HEK293 (cell line): ENCODE data around the gene PACRG.

Experiments used
- CTCF ChIA-PET: fragments of 350-600 bp; formaldehyde crosslinking; extraction: SDS; loops from one replicate; lab custom pipeline; 2021; ENCODE audit warnings: antibody characterized with exemption; lab: Yijun Ruan, JAX
- POLR2A ChIA-PET: fragments of 300-600 bp; formaldehyde crosslinking; extraction: SDS; loops from one replicate; lab custom pipeline; 2020; ENCODE audit warnings: antibody characterized with exemption, inconsistent platforms; lab: Yijun Ruan, JAX
- H3K27ac ChIP-seq: fragments of 200-500 bp; sonication (Bioruptor generic); 2 replicates; pipeline ENCODE4 v1.5.1; 2014; ENCODE audit warnings: low read depth, low read length, control low read depth, inconsistent platforms; ENCODE audit errors: extremely low read depth
- H3K36me3 ChIP-seq, 2 experiments: fragments of 200-500 bp in 1 of 2; sonication (Bioruptor generic) in 1 of 2; 1 replicate in 1 of 2; 2 replicates in 1 of 2; pipeline ENCODE4 v1.5.1; 2014 to 2017; ENCODE audit warnings: inconsistent platforms in 2 of 2, low read length in 2 of 2; ENCODE audit not compliant: control insufficient read depth in 2 of 2, insufficient read depth in 1 of 2
- H3K4me1 ChIP-seq: fragments of 200-500 bp; sonication (Bioruptor generic); 2 replicates; pipeline ENCODE4 v1.5.1; 2014; ENCODE audit warnings: mild to moderate bottlenecking, low read length, inconsistent platforms; ENCODE audit not compliant: control insufficient read depth, insufficient read depth
- H3K4me3 ChIP-seq: 2 replicates; pipeline ENCODE4 v1.5.1; 2011; ENCODE audit warnings: low read depth, mild to moderate bottlenecking, control low read depth, low read length, moderate library complexity
- H3K9me3 ChIP-seq: fragments of 200-500 bp; sonication (Bioruptor generic); 2 replicates; pipeline ENCODE4 v1.5.1; 2014; ENCODE audit warnings: low read depth, low read length, inconsistent platforms; ENCODE audit not compliant: control insufficient read depth, insufficient read depth
- HOXD13 ChIP-seq: sonication (generic); formaldehyde crosslinking; IDR thresholded peaks from 2 replicates; pipeline ENCODE4 v1.8.0; 2022; ENCODE audit warnings: missing genetic modification reagents, borderline replicate concordance
- KLF10 ChIP-seq: fragments of 450-650 bp; IDR thresholded peaks from 2 replicates; pipeline ENCODE4 v1.5.1; 2018; ENCODE audit warnings: missing biosample characterization, mild to moderate bottlenecking, missing genetic modification characterization
- YY1 ChIP-seq: fragments of 450-650 bp; formaldehyde crosslinking; IDR thresholded peaks from 2 replicates; pipeline ENCODE4 v1.5.1; 2018; ENCODE audit warnings: missing biosample characterization, missing genetic modification characterization
- YY2 ChIP-seq: fragments of 450-650 bp; formaldehyde crosslinking; IDR thresholded peaks from 2 replicates; pipeline ENCODE4 v1.5.1; 2016; ENCODE audit warnings: missing biosample characterization, missing genetic modification characterization
- ZEB2 ChIP-seq: fragments of 450-650 bp; formaldehyde crosslinking; IDR thresholded peaks from 2 replicates; pipeline ENCODE4 v1.5.1; 2016; ENCODE audit warnings: missing biosample characterization, missing genetic modification characterization
- ZFP3 ChIP-seq: fragments of 450-650 bp; formaldehyde crosslinking; IDR thresholded peaks from 2 replicates; pipeline ENCODE4 v1.5.1; 2016; ENCODE audit warnings: low read depth, missing biosample characterization, missing genetic modification characterization
- ZNF416 ChIP-seq: fragments of 450-650 bp; formaldehyde crosslinking; IDR thresholded peaks from 2 replicates; pipeline ENCODE4 v1.5.1; 2016; ENCODE audit warnings: missing biosample characterization, missing genetic modification characterization
- ZNF521 ChIP-seq: fragments of 450-650 bp; formaldehyde crosslinking; IDR thresholded peaks from 2 replicates; pipeline ENCODE4 v1.5.1; 2017; ENCODE audit warnings: missing biosample characterization, mild to moderate bottlenecking, missing genetic modification characterization
- ZNF555 ChIP-seq: fragments of 450-650 bp; formaldehyde crosslinking; conservative IDR thresholded peaks from 2 replicates; pipeline ENCODE4 v1.5.1; 2017; ENCODE audit warnings: missing biosample characterization, mild to moderate bottlenecking, missing genetic modification characterization, inconsistent platforms
- ZNF76 ChIP-seq: fragments of 450-650 bp; formaldehyde crosslinking; IDR thresholded peaks from 2 replicates; pipeline ENCODE4; 2016; ENCODE audit warnings: low read depth, missing biosample characterization, missing genetic modification characterization, borderline replicate concordance
- TF ChIP-seq, protein P1 (sequence below): fragments of 450-650 bp; formaldehyde crosslinking; IDR thresholded peaks from 2 replicates; pipeline ENCODE4 v1.5.1; 2016; ENCODE audit warnings: missing biosample characterization, missing genetic modification characterization, low read depth
- TF ChIP-seq, protein P2 (sequence below): fragments of 450-650 bp; formaldehyde crosslinking; IDR thresholded peaks from 2 replicates; pipeline ENCODE4 v1.5.1; 2016; ENCODE audit warnings: missing biosample characterization, missing genetic modification characterization
- TF ChIP-seq, protein P3 (sequence below): fragments of 450-650 bp; formaldehyde crosslinking; IDR thresholded peaks from 2 replicates; pipeline ENCODE4 v1.5.1; 2017; ENCODE audit warnings: missing biosample characterization, missing genetic modification characterization
- TF ChIP-seq, protein P4 (sequence below): fragments of 450-650 bp; formaldehyde crosslinking; IDR thresholded peaks from 2 replicates; pipeline ENCODE4 v1.5.1; 2017; ENCODE audit warnings: missing biosample characterization, missing genetic modification characterization

The PACRG gene

DNA sequence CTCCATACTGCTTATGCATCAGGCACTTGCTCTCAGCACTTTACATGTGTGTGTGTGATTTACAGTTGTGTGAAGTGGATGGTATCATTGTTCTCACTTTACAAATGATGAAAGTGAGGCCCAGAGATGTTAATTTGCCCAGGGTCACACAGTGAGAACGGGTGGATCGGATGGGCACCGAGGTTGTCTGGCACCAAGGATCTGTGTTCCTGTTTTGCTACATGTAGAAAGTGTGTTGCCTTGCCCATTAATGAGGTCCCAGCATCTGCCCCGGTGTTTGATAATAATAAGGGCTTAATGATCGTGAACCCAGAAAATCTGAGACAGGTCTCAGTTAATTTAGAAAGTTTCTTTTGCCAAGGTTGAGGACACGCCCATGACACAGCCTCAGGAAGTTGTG lies 470.6 kb downstream of the PACRG start:
- no peak overlapping the region for H3K27ac ChIP-seq
- no peaks in the 10 kb centered on the region for H3K9me3 ChIP-seq
- TF ChIP-seq, protein P1, sequence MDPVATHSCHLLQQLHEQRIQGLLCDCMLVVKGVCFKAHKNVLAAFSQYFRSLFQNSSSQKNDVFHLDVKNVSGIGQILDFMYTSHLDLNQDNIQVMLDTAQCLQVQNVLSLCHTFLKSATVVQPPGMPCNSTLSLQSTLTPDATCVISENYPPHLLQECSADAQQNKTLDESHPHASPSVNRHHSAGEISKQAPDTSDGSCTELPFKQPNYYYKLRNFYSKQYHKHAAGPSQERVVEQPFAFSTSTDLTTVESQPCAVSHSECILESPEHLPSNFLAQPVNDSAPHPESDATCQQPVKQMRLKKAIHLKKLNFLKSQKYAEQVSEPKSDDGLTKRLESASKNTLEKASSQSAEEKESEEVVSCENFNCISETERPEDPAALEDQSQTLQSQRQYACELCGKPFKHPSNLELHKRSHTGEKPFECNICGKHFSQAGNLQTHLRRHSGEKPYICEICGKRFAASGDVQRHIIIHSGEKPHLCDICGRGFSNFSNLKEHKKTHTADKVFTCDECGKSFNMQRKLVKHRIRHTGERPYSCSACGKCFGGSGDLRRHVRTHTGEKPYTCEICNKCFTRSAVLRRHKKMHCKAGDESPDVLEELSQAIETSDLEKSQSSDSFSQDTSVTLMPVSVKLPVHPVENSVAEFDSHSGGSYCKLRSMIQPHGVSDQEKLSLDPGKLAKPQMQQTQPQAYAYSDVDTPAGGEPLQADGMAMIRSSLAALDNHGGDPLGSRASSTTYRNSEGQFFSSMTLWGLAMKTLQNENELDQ (tag by site-specific recombination): no peak
- no peak for TF ChIP-seq ZNF555 (tag by site-specific recombination)
- TF ChIP-seq YY1: no peak
- H3K36me3 ChIP-seq: no peaks in the 10 kb centered on the region
- no peak overlapping the region for H3K4me3 ChIP-seq
- no peaks in the 10 kb centered on the region for H3K4me1 ChIP-seq
- POLR2A ChIA-PET: no interaction called here
- CTCF ChIA-PET: interaction anchor here (0.6 kb wide), 1 partner anchor 50 kb away, joined by 4 read pairs; no protein-coding TSS in a partner anchor

DNA sequence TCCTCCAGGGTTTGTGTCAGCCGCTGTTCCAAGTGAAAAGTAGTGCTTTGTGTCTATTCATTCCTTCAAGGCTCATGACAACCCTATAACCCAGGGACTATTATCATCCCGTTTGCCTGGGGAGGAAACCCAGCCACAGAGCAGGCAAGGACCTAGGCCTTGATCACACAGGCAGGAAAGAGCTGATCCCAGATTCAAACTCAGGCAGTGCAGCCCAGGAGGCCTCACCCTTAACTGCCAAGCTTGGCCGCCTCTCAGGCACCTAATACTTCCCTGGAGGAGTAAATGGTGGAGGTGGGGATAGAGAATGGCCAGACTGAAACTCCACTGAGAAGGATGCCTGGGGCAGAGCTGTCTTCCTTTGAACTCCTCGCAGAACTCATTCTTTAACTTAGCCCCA lies 471.6 kb downstream of the PACRG start:
- H3K36me3 ChIP-seq: no peaks in the 10 kb centered on the region
- H3K27ac ChIP-seq: no peak overlapping the region
- CTCF ChIA-PET: no interaction called here
- TF ChIP-seq YY2: no peak
- TF ChIP-seq ZEB2 (tag by site-specific recombination): no peak
- TF ChIP-seq, protein P2, sequence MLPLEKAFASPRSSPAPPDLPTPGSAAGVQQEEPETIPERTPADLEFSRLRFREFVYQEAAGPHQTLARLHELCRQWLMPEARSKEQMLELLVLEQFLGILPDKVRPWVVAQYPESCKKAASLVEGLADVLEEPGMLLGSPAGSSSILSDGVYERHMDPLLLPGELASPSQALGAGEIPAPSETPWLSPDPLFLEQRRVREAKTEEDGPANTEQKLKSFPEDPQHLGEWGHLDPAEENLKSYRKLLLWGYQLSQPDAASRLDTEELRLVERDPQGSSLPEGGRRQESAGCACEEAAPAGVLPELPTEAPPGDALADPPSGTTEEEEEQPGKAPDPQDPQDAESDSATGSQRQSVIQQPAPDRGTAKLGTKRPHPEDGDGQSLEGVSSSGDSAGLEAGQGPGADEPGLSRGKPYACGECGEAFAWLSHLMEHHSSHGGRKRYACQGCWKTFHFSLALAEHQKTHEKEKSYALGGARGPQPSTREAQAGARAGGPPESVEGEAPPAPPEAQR (tag by site-specific recombination): no peak
- TF ChIP-seq ZNF521 (tag by site-specific recombination): no peak
- TF ChIP-seq HOXD13: no peak
- TF ChIP-seq ZNF416 (tag by site-specific recombination): no peak
- TF ChIP-seq, protein P3, sequence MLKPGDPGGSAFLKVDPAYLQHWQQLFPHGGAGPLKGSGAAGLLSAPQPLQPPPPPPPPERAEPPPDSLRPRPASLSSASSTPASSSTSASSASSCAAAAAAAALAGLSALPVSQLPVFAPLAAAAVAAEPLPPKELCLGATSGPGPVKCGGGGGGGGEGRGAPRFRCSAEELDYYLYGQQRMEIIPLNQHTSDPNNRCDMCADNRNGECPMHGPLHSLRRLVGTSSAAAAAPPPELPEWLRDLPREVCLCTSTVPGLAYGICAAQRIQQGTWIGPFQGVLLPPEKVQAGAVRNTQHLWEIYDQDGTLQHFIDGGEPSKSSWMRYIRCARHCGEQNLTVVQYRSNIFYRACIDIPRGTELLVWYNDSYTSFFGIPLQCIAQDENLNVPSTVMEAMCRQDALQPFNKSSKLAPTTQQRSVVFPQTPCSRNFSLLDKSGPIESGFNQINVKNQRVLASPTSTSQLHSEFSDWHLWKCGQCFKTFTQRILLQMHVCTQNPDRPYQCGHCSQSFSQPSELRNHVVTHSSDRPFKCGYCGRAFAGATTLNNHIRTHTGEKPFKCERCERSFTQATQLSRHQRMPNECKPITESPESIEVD (tag by site-specific recombination): no peak
- TF ChIP-seq, protein P4, sequence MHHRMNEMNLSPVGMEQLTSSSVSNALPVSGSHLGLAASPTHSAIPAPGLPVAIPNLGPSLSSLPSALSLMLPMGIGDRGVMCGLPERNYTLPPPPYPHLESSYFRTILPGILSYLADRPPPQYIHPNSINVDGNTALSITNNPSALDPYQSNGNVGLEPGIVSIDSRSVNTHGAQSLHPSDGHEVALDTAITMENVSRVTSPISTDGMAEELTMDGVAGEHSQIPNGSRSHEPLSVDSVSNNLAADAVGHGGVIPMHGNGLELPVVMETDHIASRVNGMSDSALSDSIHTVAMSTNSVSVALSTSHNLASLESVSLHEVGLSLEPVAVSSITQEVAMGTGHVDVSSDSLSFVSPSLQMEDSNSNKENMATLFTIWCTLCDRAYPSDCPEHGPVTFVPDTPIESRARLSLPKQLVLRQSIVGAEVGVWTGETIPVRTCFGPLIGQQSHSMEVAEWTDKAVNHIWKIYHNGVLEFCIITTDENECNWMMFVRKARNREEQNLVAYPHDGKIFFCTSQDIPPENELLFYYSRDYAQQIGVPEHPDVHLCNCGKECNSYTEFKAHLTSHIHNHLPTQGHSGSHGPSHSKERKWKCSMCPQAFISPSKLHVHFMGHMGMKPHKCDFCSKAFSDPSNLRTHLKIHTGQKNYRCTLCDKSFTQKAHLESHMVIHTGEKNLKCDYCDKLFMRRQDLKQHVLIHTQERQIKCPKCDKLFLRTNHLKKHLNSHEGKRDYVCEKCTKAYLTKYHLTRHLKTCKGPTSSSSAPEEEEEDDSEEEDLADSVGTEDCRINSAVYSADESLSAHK: no peak
- TF ChIP-seq ZNF76: no peak
- TF ChIP-seq KLF10 (tag by site-specific recombination): no peak
- no peak for TF ChIP-seq ZFP3 (tag by site-specific recombination)
- no peak for TF ChIP-seq ZNF555 (tag by site-specific recombination)
- TF ChIP-seq, all 188 proteins: peak for 0
- no peaks in the 10 kb centered on the region for H3K9me3 ChIP-seq
- POLR2A ChIA-PET: no interaction called here
- no peak overlapping the region for H3K4me3 ChIP-seq
- no peaks in the 10 kb centered on the region for H3K4me1 ChIP-seq

DNA sequence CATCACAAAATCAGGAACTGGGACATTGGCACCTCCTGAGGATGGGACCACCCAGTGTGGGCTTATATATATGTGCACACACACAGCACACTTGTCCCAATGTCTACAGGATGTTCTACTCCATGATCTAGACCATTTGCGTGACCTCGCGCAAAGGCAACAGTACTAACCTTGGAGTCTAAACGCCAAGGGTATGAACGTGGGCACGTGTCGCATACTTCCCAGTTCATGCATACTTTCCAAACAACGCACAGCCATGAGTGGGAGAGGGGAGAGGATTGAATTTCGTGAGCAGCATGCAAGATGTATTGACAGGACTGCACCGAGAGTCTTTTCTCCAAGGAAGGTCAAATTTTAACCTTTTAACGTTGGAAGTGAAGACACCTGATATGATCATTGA lies 472.5 kb downstream of the PACRG start:
- POLR2A ChIA-PET: no interaction called here
- CTCF ChIA-PET: no interaction called here
- Histone ChIP-seq H3K36me3 (no peaks in the 10 kb centered on the region), H3K9me3 (no peaks in the 10 kb centered on the region), H3K4me1 (no peaks in the 10 kb centered on the region), H3K4me3 (no peak overlapping the region), H3K27ac (no peak overlapping the region)
- TF ChIP-seq, protein P2 (tag by site-specific recombination): no peak
